HG03135 (cell line): Measurements from ENCODE around the gene GNG4.
"Not testable (repeated sequence)": the region's sequence is repeated elsewhere in the genome, so short reads cannot be mapped to it uniquely, and the experiment has no call there.

Source experiments
- ATAC-seq: cut with Tn5 transposase; IDR thresholded peaks from one replicate; pipeline ENCODE4 v1.9.1; 2021; ENCODE audit warnings: mild to moderate bottlenecking, moderate library complexity; ENCODE audit not compliant: unreplicated experiment

The GNG4 gene

GRCh38 chr1:235650341-235651169 lies 971 bp upstream of the GNG4 start:
- no peak for ATAC-seq

DNA sequence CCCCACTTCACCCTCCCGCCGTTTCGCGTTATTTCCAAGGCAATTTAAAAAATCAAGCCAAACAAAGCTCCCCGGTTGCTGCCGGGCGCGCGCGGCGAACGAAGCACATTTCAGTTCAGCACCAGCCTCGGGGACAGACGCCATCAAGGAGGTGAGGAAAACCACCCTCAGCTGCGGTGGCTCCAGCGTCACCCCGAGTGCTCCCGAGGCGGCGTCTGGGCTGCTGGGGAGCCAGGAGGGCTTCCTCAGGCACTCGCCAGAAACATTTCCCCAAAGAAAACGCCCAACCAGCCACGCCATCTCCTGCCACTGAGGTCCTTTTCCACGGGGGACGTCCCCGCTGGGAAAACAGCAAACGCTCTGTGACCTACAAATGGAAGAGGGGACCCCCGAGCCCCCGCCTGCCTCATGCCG lies 623 bp downstream of the GNG4 start:
- no peak for ATAC-seq

DNA sequence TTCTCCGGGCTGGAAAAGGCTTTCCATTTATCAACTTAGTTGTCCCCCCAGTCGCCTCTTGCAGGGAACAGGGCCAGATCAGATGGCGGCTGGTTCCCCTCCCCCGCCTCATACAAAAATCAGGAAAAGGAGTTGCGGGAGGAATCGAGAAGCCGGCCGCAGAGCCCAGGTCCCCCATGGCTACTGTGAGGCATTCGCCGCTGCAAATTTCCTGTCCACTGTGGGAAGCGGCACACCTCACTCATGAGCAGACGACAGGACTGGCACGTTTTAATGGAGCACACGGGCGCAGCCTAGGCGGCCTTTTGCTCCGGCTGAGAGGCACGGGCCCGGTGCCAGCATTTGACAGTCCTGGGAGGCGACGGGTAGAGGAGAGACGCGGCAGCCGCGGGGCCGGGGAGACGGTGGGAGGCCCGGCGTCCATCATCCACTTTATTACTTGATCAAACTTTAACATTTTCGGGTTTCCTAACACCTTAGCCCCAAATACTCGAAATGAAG lies 1.1 kb downstream of the GNG4 start:
- no peak for ATAC-seq

- ATAC-seq: not testable (repeated sequence)
These were observed 2.0 kb downstream of the GNG4 start for GRCh38 chr1:235647537-235647936.

DNA sequence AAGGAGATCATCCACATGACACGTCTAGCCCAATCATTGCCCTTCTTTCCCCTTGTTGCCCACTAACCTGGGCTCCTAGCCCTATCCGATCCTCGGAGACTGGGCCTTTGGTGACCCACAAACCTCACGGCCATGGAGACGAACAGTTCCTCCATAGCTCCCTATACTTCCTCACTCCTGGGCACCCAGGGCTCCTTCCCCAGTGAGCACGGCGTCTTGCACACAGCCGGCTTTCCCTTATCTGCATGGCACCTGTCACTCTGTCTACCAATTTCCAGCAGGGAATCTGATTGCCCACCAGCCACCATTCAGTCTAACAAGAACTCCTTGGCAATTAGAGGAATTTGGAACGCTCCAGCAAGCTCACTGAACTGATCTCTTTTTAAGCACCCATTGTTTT lies 3.1 kb downstream of the GNG4 start:
- no peak for ATAC-seq

GRCh38 chr1:235644693-235645305 lies 4.8 kb downstream of the GNG4 start:
- no peak for ATAC-seq

GRCh38 chr1:235643837-235644692 lies 5.5 kb downstream of the GNG4 start:
- no peak for ATAC-seq

- ATAC-seq: no peak
These were observed 6.6 kb downstream of the GNG4 start for GRCh38 chr1:235642943-235643371.

DNA sequence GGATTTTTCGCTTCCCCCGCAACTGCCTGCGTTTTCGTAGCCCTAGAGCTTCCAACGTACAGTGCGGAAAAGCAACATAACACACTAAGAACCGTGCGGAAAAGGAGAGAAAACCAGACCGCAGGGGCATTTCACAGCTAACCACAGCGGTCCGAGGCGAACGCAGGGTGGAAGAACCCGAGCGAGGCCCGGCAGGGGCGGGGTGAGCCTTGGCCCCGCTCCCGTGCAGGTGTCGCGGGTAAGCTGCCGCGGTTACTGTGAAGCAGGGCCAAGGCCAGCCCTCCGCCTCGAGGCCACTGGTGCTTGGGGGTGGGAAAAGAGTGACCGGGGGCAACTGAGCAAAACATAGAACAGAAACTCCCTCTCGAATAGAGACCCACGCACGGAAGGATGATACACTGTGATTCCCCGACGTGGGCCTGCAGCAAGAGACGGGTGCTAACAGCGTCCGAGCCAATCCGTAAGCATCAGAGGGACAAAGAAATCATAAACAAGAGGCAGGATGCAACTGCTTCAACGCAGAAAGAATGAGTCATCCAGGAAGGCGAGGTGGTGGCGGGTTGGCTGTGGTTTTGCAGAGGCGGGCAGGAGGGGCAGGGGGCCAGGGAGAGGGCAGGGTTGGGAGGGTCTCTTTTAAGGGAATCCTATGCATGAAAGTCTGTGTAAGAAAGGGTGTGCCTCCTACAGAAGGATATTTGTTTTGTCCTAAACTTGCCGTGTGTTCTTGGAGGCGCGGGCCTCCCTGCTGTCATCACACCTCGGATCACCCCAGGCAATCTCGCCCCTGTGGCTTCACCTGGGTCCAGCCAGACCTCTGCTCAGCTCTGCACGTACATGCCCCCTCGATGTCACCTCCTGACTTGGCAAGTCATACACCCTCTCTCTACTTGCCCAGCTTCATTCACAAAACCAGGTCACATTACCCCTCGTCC lies 7.3 kb downstream of the GNG4 start:
- peak; percentile 64 for ATAC-seq

- ATAC-seq: no peak
These were observed 9.0 kb downstream of the GNG4 start for GRCh38 chr1:235640580-235640979.

DNA sequence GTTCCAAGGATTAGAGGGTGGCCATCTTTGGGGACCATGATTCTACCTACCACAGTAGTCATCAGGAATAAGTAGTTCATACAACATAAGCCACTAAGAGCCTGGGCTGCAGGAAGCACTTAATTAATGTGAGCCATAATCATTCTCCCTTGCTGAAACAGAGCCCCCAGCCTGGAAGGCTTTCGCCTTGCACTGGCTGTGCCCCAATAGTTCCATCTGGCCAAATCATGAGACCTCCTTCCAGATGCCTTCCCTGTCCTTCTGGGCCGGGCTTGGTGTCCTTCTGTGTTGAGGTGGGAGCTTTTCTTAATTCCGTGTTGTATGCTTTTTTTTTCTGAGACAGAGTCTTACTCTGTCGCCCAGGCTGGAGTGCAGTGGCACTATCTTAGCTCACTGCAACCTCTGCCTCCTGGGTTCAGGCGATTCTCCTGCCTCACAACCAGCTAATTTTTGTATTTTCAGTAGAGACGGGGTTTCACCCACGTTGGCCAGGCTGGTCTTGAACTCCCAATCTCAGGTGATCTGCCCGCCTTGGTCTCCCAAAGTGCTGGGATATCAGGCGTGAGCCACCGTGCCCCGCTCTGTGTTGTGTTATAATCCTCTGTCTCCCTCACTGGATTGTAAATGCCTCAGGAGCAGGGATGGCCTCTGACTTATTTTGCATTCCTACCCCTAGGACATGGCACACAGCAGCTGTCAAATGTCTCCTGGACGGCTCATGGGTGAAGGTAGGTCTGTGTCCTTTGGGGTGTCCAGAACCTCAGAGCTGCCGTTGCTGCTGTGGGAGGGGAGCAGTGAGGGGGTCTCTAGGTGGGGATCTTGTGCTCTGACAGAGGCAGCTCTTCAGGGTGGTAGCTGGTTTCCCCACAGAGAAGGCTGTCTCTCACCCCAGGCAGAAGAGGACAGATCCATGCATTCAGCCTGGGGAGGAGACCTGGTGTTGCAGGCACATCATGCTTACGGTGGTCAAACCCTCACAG lies 10.1 kb downstream of the GNG4 start:
- no peak for ATAC-seq

DNA sequence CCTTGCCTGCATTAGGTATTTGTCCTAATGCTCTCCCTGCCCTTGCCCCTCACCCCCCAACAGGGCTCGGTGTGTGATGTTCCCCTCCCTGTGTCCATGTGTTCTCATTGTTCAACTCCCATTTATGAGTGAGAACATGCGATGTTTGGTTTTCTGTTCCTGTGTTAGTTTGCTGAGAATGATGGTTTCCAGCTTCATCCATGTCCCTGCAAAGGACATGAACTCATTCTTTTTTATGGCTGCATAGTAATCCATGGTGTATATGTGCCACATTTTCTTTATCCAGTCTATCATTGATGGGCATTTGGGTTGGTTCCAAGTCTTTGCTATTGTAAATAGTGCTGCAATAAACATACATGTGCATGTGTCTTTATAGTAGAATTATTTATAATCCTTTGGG lies 11.0 kb downstream of the GNG4 start:
- ATAC-seq: not testable (repeated sequence)

DNA sequence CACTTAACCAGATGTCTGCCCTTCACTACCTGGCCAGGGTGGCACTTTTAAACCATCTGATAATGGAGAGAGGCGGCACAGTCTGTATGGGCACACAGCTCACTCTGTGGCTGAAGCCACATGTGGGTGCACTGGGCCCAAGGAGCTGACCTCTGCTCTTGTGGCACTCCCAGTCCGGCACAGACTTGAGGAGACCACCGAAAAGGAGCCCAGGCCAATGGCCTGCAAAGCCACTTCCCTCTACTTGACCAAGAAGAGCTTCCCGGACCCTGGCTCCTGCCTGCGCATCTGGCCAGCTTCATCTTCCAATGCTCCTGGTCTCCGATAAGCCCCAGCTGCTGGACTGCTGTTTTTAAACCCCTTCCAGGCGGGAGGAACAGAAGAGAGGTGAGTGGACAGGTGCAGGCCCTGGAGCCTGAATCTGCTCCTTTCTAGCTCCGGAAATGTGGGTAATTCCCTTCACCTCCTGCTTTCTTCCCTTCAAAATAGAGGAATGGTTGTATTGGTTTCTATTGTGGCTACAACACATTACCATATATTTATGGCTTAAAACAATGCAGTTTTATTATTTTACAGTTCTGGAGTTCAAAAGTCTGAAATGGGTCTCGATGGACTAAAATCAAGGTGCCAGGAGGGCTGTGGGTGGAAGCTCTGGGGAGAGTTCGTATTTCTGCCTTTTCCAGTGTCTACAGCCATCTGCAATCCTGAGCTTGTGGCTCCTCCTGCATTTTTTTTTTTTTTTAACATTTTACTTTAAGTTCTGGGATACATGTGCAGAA lies 11.6 kb downstream of the GNG4 start:
- ATAC-seq: no peak

- no peak for ATAC-seq
These were observed 13.5 kb downstream of the GNG4 start for GRCh38 chr1:235635938-235636662.

DNA sequence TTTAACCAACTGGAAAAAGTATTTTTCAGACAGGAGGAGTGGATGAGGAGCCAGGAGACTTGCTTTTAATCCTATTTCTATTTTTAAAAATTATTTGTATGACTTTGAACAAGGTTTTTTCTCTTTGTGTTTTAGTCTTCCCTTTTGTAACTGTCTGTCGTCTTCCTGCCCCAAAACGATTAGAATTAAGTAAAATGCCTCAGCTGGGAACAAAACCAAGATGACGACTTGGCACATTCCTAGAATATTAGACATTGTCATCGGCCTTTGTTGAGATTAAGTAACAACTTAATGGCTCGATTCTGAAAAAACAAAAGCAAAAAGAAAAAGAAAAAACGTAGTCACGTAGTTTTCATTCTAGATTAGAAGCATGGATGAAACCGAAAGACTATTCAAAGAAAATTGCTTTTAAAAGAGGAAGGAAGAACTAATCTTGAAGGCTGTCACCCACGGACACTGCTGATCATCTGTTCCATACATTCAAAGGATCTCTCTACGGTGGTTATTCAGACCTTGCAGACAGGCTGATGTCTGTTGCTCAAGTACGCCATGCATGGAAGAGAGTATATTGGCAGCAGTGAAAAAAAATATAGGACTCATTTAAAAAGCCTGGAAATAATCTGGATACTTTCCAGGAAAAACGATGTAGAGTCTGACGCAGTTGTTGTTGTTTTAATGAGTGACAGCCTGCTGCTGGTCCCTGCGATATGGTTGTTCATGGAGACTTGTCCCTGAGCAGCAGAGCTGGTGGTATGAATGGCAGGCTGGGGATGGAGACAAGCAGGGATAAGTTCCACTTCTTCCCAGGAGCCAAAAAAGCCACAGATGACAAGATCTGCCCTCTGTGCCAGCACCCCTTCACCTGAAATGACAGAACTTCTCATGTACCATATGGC lies 16.8 kb downstream of the GNG4 start:
- ATAC-seq: no peak

- no peak for ATAC-seq
These were observed 17.8 kb downstream of the GNG4 start for GRCh38 chr1:235631816-235632215.
